ENCODE results near the gene DPH2.

The DPH2 gene

GRCh38 chr1:43985984-43986595 lies 16.3 kb downstream of the DPH2 start:
- DNase-seq: no peak

GRCh38 chr1:43986712-43987111 lies 16.9 kb downstream of the DPH2 start:
- no peak for DNase-seq

DNA sequence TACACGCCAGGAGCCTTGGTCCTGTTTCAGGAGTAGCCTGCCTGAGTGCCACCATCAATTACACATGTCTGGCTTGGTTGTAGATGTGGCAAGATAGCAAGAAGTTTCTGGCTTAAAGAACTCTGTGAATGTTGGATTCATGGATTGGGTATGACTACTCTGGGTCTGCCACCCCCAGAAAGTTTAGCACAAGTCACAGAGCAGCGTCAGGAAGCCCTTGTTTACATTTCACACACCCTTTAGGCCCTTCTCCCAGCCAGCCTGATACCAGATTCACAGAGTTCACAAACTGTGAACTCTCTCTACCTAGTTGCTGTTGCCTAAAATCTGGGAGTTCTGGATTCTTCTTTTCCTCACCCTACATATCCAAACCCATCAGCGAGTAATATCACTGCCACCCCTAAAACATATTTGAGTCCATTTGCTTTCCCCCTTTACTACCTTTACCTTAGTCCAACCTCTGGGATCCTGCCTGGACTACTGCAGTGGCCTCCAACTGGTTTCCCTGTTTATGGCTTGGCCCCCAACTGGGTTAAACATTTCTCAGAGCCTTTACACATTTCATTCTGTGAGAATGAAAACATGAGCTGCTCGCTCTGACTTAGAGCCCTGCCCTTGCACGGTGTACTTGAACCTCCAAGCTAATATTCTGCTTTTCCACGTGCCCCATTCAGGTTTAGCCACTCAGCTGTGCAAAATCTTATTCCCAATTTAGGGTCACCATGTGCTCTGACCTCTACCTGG lies 17.5 kb downstream of the DPH2 start:
- DNase-seq: no peak

DNA sequence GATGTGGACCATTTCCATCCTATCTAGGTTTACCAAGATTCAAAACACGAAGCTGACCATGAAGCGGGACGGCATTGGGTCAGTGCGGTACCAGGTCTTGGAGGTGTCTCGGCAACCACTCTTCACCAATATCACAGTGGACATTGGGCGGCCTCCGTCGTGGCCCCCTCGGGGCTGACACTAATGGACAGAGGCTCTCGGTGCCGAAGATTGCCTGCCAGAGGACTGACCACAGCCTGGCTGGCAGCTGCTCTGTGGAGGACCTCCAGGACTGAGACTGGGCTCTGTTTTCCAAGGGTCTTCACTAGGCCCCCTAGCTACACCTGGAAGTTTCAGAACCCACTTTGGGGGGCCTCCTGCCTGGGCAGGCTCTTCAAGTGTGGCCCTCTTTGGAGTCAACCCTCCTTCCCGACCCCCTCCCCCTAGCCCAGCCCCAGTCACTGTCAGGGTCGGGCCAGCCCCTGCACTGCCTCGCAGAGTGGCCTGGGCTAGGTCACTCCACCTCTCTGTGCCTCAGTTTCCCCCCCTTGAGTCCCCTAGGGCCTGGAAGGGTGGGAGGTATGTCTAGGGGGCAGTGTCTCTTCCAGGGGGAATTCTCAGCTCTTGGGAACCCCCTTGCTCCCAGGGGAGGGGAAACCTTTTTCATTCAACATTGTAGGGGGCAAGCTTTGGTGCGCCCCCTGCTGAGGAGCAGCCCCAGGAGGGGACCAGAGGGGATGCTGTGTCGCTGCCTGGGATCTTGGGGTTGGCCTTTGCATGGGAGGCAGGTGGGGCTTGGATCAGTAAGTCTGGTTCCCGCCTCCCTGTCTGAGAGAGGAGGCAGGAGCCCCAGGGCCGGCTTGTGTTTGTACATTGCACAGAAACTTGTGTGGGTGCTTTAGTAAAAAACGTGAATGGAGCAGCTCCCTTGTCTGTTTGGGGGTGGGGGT lies 20.7 kb downstream of the DPH2 start:
- DNase-seq: no peak

GRCh38 chr1:43991200-43991475 lies 21.3 kb downstream of the DPH2 start:
- no peak for DNase-seq

DNA sequence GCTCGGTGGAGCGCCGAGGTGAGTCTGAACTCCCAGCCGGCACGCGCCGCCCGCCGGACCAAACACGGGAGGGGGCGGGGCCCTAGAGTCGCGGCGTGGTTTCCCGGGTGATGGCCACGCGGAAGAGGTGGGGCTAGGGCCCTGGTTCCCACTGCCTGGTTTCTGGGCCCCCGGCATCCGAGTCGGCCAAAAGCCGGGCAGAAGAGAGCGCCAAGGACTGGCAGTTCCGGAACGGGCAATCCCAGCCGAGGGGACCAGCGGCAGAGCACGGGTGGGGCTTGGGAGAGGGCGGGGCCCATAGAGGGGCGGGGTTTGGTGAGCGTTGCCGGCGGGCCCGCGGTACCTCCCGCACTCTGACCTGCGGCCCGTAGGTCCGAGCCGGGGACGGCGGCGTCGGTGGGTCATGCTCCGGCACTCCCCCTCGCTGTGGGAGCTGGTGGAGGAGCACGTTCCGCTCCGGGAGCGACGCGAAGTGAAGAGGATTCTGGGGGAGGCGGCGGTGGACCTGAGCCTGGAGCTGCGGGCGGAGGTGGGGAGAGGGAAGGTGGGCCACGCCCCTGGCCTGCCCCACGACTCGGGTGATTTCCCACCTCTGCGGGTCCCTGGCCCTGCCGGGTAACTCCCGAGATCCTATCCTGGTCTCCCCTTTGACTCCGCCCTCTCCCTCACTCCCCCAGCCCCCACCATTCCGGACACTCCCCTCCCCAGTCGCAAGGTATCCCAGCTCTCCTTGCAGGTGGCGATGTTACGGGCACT lies 21.8 kb downstream of the DPH2 start, which contains the start of gene CCDC24:
Gene CCDC24, plus strand, starts transcription at position 124 of the 756 bp plus-strand sequence. Its CDS starts 280 bp downstream, at position 404.
- DNase-seq: peak; percentile 92

GRCh38 chr1:43992232-43992995 lies 22.6 kb downstream of the DPH2 start:
- DNase-seq: no peak

DNA sequence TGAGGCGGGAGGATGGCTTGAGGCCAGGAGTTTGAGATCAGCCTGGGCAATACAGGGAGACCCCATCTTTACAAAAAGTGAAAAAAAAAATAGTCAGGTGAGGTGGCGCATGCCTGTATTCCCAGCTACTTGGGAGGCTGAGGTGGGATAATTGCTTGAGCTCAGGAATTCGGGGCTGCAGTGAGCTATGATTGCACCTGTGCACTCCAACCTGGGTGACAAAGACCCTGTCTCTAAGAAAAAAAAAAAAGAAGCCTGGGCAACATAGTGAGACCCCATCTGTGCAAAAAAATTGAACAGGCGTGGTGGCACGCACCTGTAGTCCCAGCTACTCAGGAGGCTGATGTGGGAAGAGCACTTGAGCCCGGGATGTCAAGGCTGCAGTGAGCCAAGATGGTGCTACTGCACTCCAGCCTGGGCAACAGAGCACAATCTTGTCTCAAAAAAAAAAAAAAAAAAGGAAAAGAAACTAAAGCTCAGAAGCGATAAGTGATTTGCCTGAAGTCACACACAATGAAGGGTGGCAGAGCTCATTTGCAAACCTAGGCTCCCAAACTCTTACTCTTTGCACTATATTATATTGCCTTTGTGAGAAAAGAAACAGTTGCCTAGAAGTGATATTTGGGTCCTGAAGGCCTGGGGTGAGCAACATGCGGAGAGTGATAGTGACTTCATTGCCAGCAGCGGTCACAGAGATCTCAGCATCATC lies 23.6 kb downstream of the DPH2 start:
- no peak for DNase-seq

- no peak for DNase-seq
These were observed 24.3 kb downstream of the DPH2 start for GRCh38 chr1:43994071-43994470.

DNA sequence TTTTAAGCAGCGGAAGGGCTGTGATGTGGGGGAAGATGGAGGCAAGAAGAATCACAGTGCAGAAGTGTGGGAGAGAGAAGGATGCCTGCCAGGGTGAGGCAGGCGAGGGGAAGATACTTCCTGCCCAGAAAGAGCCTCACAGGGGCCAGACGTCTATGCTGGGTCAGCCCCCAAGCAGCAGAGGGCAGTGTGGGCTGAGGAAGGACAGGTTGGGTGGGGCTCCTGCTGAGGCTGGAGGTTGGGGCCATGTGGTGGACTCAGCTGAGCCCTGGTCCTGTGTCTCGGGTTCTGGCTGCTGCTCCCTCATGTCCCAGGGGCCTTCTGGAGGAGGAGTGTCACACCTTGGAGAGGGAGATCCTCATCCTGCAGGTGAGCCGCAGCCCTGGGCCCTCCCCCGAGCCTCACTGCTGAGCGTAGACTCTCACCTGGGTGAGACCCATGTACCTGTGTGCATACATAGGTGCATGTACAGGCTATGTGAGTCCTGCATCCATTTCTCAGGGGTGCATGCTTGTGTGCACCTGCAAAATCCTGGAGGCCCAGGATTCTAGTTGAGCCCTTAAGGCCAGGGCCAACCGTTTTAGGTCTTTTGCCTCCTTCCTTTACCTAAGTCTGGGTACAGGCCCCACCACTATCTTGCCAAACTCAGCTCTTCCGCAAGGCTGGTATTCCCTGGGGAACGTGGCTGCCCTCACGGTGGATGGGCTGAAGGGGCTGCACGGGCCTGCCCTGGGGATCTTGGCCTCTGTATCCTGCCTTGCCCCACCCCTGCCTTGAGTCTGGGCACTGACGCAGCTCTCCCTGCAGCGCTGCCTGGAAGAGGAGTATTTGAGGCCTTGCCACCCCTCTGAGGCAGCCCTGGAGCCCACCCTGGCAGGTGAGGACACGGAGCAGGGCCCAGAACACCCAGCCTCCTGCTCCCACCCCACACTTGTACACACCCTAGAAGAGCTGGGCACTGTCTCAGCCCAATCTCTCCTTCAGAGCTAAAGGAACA lies 25.3 kb downstream of the DPH2 start:
- no peak for DNase-seq

GRCh38 chr1:43995984-43996732 lies 26.3 kb downstream of the DPH2 start:
- DNase-seq: no peak

DNA sequence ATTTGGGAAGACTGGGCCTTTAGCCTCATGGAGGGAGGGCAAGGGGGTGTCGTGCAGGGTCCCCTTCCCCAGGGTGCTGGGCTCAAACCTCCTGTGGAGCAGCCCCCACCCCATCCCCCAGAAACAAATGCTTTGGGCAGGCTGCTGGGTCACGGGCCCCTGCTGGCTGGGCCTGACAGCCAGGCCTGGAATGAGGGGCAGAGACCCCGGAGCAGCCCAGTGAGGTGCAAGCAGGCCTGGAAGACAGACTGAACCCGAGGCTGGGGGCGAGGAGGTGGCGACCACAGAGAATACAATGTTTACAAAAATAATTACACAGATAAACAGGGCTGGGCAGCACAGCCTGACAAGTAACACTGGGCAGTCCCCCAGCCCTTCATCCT lies 26.9 kb downstream of the DPH2 start:
- no peak for DNase-seq

DNA sequence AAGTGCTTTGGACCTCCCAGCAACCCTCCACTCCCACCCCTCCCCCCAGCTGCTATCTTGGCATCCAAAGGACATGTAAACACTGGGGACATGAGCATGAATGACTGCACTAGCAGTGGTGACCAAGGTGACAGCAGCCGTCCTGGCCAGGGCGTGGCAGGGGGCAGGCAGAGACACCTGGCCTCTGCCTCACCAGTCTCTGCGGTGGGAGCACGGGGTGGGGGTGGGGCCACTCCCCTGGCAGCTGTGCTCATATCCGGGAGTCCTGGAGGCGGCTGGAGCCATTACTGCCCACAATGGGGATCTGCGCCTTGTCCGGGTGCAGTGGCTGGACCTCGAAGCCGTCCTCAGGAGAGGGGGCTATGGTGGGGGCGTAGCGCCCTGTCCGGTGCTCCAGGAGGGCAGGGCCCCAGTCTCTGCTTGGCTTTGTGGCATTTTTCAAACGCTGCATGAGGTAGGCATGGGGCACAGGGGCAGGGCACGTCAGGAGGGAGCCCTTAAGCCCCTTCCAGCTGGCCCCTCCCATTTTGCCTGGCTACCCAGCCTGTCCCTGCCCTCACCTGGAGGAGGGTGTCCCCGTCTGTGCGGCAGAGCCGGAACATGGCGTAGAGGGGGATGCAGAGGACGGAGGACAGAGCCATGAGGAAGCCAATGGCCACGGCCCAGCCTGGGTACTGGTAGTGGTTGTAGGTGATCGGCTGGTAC lies 27.6 kb downstream of the DPH2 start:
- no peak for DNase-seq

DNA sequence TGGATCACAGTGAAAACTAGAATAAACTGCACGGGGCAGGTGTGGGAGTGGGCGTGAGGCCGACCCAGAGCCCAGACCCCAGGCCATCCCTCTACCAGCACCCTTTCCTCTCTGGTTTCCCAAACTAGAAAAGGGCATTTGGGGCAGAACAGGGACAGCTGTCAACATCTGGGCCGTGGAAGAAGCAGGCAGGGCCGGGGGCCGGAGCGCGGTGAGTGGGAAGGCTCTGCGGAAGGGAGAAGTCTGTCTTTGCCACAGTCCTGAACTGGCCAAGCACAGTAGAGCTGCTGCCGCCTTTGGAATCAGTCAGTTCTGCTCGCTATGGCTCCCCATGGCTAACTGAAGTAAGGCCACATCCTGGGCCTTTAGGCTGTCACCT lies 28.2 kb downstream of the DPH2 start:
- DNase-seq: no peak

- no peak for DNase-seq
These were observed 29.6 kb downstream of the DPH2 start for GRCh38 chr1:43999455-43999854.

GRCh38 chr1:44000122-44000665 lies 30.4 kb downstream of the DPH2 start:
- DNase-seq: no peak

DNA sequence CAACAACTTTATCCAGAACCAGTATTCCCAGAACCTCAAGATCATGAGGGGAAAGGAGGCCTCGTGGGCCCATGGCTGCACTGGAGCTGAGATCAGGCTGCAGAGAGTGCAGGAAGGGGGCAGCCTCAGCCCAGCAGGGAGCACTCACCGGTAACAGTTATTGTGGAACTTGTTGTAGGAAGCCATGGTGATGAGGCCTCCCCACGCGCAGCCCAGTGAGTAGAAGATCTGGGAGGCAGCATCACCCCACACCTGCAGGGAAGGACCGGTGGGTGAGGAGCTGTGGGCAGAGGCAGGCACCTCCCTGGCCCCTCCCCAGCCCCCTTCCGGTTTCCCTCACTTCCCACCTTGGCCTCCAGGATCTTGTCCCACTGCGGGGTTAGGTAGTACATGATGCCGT lies 32.4 kb downstream of the DPH2 start:
- DNase-seq: no peak

- no peak for DNase-seq
These were observed 32.9 kb downstream of the DPH2 start for GRCh38 chr1:44002606-44003157.

Data from activated effector memory CD4-positive, alpha-beta T cell treated with anti-CD3 and anti-CD28 coated beads, Interleukin-2, amount 50 U/mL, for 16 hours (primary cell).